ENCODE results near the gene CD302.
"Not testable (repeated sequence)": the region's sequence is repeated elsewhere in the genome, so short reads cannot be mapped to it uniquely, and the experiment has no call there.

CD302 gene

DNA sequence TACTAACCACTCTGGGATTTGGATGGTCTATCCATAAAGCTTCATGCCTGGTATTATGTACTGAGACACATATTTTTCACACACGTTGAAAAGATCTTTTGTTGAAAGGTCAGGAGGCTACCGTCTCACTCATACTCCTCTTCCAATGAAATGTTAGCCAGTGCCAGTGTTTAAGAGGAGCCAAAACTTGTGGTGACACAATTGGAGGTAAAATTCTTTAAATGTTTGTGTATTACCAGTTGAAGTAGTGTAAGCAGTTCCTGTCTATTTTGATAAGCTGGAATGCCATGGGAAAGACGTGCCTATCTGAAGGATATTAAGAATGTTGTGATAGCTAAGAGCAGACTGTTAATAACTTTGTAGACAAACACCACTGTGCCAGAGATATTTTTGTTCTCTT is 53.6 kb downstream of the CD302 start:
- no peak for DNase-seq

DNA sequence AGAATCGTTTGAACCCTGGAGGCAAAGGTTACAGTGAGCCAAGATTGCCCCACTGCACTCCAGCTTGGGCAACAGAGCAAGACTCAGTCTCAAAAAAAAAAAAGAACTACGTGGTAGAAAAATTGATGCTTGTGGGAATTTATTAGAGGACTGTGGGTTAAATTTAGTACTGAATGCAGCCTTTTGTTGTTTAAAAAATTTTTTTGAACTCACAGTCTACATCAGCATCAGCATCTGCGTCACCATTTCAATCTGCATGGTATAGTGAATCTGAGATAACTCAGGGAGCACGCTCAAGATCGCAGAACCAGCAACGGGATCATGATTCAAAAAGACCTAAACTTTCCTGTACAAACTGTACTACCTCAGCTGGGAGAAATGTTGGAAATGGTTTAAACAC is 55.2 kb downstream of the CD302 start:
- DNase-seq, result no peak

DNA sequence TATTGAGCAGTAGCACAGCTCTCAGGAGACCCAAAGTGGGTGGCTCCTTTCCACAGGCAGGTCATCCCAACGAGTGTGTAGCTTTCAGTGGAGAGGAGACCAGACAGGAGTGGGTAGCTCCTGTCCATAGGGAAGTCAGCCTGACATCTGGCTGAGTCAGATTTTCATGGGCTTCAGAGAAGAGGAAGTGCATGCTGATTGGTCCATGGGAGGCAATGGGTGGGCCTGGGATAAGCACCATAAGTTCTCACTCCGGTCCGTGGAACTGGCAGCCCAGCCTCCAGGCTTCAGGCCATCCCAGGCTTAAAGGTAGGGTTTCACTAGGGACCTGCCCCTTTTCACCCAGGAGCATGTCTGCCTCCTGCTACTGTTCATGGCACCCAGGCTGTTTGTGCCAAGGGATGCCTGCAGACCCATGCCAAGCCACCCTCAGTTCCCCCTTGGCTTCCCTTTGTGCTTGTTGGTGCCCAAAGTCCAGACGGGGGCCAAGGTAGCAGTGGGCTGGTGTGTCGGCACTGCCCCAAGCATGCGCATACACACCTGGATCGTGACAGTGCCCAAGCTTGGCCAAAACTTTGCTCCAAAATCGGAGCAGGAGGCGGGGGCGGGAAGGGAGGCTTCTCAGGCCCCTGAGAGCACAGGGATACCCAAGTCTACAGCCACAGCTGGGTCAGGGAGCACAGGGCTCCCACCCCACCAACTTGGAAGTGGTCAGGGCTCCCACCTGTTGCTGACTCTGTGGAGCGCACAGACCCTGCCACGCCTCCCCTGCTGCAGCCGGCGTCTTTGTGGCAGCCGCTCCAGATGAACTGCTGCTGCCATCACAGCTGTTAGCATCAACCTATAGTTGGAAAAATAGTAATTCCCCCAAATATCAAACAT is 59.3 kb downstream of the CD302 start:
- DNase-seq, result no peak

DNA sequence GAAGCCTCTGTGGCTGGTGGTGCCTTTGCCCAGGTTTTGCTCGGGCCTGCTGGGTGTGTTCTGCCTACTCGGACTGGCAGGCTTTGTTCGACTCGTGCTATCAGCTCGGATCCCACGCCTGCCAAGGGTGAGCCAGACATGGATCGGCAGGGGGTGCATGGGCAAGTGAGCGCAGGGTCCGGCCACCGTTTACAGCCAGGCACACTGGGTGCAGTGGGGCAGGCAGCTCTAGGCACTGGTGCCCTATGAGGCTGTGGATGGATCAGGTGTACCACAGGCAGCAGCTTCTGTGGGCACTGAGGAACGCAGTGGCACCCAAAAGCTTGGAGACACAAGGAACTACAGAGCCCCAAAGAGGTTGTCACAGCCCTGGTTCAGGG is 60.1 kb downstream of the CD302 start:
- no peak for DNase-seq

DNA sequence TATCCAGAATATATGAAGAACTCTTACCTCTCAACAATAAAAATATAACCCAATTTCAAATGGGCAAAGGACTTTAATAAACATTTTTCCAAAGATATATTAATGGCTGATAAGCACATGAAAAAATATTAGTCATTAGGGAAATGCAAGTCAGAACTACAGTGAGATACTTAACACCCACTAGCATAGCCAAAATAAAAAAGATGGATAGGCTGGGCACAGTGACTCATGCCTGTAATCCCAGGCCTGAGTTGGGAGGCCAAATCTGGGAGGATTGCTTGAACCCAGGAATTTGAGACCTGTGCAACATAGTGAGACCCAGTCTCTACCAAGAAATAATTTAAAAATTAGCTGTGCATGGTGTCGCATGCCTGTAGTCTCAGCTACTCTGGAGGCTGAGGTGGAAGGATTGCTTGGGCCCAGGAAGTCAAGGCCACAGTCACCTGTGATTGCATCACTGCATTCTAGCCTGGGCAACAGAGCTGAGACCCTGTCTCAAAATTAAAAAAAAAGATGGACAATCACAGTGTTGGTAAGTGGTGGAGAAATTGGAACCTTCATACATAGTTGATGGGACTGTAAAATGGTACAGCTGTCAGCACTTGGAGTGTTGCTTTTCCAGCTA is 60.6 kb downstream of the CD302 start:
- DNase-seq, result no peak

DNA sequence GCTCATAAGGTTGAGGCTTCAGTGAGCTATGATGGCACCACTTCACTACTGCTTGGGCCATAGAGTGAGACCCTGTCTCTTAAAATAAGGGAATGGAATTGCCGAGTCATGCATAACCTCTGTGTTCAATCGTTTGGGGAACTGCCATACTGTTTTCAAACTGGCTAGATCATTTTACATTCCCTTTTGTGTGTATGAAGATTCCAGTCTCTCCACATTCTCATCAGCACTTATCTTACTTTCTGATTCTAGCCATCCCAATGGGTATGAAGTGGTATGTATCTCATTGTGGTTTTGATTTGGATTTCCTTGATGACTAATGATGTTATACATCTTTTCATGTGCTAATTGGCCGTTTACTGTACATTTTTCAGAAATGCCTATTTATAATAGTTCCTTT is 62.0 kb downstream of the CD302 start:
- no peak for DNase-seq

DNA sequence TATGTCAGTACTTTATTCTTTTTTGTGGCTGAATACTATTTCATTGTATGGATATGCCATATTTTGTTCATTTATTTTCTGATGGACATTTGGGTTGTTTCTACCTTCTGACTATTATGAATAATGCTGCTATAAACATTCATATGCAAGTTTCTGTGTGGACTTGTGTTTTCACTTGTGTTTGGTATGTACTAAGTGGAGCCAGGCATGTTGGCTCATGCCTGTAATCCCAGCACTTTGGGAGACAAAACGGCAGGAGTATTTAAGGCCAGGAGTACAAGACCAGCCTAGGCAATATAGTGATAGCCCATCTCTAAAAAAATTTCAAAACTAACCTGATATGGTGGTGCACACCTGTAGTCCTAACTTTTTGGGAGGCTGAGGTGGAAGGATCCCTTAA is 62.4 kb downstream of the CD302 start:
- no peak for DNase-seq

DNA sequence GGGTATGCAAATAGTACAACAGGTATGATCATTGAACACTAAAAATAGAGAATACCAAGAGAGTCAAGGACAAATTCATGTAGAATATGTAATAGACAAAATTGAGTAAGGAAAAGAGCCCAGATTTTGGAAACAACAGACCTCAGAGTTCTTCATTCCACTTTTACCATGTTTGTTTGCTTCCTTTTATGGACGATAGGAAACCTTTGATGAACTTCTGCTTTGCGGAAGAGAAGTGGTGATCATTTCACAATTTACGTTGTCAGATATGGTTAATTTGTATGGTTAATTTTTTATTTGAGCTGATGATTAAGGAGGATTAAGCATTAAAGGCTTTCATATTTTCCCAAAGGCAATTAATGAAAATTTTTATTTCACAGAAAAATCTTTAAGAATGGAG is 69.4 kb downstream of the CD302 start:
- DNase-seq, result no peak

DNA sequence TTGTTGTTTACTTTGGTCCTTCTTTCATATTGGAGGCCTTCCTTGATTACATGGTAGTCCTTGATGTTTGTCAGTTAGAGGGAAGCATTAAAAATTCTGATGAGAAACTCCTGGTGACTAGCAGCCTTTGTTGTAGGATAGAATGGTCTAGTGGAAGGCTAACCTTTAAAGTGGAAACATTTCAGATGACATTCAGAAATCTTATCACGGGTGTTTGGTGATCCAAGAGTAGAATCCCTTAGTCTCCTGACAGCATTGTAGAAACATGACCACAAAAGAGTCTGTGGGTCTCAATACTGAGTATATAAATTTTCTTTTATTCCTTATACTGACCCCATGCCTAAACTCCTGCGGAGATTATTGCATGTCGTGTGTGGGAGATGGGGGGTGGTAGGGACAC is 72.3 kb downstream of the CD302 start:
- no peak for DNase-seq

DNA sequence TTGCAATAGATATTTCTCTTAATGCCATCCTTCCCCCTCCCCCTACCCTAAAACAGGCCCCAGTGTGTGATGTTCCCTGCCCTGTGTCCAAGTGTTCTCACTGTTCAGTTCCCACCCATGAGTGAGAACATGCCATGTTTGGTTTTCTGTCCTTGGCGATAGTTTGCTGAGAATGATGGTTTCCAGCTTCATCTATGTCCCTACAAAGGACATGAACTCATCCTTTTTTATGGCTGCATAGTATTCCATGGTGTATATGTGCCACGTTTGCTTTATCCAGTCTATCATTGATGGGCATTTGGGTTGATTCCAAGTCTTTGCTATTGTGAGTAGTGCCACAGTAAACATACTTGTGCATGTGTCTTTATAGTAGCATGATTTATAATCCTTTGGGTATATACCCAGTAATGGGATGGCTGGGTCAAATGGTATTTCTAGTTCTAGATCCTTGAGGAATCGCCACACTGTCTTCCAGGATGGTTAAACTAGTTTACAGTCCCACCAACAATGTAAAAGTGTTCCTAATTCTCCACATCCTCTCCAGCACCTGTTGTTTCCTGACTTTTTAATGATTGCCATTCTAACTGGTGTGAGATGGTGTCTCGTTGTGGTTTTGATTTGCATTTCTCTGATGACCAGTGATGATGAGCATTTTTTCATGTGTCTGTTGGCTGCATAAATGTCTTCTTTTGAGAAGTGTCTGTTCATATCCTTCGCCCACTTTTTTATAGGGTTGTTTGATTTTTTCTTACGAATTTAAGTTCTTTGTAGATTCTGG is 73.0 kb downstream of the CD302 start:
- not testable (repeated sequence) for DNase-seq

DNA sequence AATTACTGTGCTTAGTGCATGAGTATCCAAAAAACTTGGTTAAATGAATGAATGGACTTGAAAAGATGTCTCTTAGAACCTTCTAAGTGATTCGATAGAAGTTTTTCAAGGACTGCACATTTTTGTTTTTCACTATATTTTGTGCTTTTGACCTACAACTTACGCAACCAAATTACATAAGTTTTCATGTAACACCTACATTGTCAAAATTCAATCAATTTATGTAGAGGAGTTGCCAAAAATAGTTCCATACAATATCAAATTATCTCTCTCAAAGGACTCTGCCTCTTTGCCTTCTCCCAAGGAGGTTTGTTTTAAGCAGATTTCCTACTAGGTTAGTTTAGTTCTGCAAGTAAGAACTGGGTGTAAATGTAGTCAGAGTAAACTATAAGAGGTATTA is 75.4 kb downstream of the CD302 start:
- DNase-seq, result no peak

DNA sequence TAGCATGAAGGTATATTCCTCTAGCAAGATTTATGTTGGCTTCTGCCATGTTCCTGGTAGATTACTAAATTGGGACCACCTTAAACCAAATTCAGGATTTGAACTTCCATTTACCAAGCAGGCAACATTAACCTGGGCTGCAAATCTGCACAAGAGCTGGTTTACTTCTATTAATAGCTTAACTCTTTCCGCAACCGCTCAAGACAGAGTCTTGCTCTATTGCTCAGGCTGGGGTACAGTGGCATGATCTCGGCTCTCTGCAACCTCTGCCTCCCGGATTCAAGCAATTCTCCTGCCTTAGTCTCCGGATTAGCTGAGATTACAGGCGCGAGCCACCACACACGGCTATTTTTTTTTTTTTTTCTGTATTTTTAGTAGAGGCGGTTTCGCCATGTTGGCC is 77.3 kb downstream of the CD302 start:
- DNase-seq, result no peak
